T1000 (cell line): ENCODE data around the gene RAD23B.
A peak's percentile ranks its signal among the peaks of the same experiment; 100 is the strongest.
"Not testable (repeated sequence)": the region's sequence is repeated elsewhere in the genome, so short reads cannot be mapped to it uniquely, and the experiment has no call there.

Source experiments
- DNase-seq: peaks from one replicate; lab custom pipeline; 2025; ENCODE audit warnings: mixed read lengths; lab: John Stamatoyannopoulos, UW

RAD23B gene

DNA sequence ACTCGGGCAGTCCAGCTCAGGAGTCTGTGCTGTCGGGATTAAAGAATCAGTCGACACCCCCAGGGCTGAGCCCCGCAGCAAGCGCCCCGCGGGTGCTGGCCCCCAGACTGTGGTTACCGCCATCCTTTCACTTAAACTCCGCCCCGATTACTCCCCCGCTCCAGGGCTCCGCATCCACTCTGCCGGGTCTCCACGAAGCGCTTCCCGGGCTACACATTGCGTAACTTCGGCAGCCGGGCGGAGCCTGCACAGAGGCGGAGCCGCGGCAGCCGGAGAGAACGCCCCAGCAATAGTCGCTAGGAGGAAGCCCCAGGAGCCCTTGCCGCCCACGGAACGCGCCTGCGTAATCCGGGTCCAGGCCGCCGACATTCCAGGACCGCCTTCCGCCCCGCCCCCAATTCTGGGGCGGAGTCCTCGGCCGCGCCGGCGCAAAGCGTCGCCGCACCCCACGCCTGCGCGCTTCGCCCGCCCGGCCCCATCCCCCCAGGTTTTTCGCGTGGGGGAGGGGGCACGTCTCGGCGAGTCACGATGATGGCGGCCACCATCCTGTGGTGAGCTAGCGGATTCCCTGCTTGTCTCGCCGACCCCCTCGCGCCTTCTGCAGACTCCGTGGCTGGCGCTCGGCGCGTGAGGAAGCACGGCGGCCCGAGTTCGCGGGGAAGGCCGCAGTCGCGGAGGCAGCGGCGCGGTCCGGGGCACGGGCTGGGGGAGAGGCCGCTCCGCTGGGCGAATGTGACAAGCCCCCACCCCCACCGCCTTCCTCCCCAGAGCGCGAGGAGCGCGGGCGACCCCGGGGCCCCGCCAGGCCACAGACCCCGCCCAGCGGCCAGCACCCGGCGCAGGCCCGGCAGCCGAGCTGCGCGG lies at the start of gene RAD23B:
Gene RAD23B, plus strand, starts transcription at position 521 of the 864 bp plus-strand sequence. CDS start 351 bp downstream, outside the sequence.
- peak; percentile 97 for DNase-seq

DNA sequence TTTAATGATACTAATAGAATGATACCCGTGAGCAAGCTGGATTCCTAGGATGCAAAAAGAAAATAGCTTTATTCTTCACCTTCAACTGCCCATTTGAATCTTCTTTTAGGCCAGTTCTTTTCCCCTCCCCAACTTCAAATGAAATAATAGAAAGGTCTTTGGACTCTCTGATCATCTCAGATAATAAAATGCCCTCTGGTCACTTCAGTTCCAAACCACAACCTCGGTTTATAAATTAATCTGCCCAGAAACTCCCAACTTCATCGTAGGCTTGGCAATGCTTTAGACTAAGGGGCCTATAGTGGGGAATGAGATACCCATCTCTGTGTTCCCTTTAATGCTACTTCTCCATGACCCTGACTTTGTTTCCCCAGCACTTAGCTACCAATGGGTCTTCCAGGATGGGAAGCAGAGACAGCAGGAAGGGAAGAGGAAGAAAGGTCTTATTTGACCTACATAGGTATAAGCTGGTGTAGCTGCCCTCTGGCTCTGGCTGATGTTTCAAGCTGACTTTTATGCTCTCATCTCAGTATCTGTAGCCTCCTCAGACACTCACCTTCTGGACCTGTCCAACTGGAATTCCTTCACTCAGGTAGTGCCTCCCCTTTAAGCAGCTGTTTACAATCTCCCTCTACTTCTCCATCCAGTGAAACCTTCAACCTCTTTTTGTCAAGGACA lies 47.2 kb upstream of the RAD23B start:
- no peak for DNase-seq

DNA sequence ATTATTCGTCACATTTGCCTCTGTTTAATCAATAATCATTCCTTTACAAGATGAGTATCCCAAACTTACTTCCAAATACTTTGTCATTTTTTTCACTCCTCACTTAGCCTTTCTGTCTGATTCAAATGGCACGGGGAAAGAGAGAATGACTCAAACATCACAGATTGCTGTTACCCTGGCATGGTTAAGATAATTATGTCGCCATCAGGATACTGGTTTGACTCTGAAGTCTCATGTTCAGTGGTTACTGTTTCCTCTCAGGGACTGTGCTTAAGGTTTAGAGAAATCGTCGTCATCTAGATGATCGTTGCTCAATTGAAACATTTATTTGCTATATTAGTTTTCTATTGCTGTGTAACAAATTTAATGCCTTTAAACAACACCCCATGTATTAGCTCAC lies 45.2 kb upstream of the RAD23B start:
- DNase-seq: no peak

DNA sequence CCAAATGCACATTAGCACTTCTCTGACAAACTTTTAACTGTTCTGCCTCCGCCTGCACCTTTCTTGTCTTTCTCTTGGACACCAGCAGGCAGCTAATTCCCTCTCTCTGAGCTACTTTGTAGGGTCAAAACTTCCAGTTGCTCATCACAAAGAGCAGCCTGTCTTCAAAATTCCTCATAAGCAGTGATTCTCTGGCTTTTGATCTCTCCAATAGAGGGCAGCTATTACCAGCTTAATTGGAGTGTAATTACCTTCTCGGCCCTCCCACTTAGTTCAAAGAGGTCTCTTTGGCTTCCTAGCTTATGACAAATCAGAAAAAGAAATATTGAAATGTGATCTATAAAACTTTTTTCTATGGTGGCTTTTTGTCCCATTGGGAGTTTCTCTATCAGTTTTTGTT lies 43.6 kb upstream of the RAD23B start:
- no peak for DNase-seq

DNA sequence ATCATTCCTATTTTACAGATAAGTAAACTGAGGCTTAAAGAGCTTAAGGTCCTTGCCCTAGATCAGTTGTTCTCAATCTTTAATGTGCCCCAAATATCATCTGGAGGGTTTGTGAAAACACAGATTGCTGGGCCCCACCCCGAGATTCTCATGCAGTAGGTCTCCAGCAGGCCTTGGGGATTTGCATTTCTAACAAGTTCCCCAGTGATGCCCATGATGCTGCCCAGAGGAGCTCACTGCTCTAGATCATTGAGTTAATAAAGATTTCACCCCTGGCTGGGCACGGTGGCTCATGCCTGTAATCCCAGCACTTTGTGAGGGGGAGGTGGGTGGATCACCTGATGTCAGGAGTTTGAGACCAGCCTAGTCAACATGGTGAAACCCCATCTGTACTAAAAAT lies 42.8 kb upstream of the RAD23B start:
- DNase-seq: no peak

DNA sequence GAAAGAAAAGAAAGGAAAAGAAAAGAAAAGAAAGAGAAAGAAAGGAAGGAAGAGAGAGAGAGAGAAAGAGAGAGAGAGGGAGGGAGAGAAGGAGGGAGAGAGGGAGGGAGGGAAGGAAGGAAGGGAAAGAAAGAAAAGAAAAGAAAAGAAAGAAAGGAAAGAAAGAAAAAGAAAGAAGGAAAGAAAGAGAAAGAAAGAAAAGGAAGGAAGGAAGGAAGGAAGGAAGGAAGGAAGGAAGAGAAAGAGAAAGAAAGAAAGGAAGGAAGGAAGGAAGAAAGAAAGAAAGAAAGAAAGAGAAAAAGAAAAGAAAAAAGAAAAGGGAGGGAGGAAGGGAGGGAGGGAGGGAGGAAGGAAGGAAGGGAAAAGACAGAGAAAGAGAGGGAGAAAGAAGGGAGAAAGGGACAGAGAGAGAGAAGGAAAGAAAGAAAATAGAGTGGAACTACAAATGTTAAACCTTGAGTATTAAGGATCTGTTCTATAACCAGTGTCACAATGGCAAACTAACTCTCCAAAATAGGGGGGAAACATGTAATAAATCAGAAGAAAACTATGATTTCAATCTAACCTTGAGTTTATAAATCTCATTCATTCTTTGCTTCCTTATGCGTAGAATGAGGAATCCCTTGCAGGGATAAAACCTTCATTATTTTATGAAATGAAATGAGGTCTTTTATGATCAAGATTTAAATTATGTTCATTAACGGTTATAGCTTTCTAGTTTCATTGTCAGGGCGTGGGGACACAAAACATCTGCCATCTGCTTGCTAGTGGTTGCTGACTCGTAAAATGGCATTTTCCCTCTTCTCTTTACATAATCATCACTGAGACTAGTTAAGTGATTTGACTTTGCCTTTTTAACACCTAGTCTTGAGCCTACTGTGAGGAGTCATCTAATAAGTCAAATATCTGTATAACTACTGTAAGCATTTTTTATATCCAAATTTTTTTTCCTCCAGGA lies 40.7 kb upstream of the RAD23B start:
- no peak for DNase-seq

DNA sequence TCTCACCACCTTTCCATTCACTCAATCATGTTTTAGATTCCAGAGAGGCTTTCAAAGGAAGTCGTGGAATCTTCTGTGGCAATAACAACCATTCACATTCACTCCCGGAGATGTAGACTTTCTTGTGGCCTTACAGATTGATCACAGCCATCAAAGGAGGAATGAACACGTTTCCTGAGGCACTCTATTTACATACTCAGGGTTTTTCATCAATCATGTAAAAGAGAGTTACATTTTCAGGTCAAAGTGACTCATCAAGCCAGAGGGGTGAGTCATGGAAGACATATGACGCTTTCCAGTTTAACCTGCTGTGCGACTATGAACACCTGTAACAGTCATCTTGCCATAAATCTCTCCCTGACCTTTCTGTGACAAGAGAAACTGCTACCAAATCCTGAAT lies 39.3 kb upstream of the RAD23B start:
- no peak for DNase-seq

DNA sequence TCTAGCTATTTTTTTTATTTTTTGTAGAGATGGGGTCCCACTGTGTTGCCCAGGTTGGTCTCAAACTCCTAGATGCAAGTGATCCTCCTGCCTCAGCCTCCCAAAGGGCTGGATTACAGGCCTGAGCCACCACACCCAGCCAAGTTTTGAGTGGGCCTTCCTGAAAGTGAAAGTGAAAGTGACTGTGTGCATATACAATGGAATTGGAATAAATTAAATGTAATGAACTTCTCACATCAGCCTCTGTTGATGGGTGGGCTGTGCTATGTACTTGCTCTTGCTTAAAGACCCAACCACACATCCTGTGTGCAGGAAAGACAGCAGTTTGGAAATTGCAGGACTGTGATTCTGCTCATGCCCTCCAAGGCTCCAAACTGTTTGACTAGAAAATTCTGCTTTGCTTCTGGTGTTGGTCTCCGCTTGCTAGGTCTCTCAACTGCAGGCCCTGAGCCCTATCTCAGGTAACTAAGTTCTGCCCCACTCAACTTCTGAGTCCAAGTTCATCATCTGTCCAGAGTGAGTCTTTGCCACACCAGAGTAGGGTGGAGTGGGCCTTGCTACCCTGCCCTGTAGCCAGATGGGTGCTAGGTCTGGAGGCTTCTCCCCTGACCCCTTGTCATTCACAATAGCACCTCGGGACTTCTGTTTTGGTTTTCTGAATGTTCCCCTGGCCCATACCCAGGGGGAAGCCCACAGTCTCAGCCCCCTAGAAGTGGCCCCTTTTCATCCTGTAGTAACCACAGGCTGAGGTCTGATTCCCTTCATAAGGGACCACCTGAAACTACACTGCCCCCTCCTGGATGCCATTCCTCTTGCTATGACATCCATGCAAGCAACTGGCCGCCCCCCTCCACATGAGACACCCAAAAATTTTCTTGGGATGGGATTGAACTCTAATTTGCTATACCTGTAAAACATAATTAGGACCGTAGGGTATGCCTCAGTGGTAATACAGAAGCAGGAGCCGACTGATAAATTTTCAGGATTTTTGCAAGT lies 36.5 kb upstream of the RAD23B start:
- DNase-seq: no peak

DNA sequence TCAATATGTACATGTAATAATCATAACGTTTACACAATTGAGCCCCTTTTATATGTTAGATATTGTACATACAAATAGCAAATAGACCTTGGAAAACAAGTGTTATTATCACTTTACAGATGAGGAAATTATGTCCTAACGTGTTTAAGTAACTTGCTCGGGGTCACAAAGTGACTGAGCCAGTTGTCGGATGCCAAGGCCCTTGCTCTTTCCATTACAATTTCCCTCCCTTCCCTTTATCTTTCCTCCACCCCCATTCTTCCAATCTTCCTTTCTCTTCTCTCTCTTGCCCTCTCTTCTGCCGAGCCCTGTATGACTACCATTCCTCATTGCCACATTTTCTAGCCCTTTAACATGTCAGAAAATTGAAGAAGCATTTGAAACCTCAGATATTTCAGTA lies 34.4 kb upstream of the RAD23B start:
- DNase-seq: no peak

DNA sequence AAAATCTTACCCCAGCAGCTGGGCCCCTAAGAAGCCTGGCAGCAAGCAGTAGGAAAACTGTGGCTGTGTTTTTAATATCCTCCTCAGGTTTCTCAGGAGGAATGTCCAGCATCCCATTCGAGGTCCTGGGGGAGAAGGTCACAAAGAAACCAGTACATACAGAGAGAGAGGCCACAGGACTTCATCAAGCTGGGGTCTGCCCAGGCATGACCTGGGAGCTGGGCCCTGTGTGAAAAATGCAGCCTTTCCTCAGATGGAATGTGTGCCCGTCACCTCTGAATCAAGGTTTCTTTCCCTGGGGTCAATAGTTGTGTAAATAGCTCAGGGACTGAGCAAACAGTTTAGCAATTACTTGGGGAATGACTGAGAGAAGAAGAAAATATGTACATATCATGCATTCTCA lies 33.9 kb upstream of the RAD23B start:
- no peak for DNase-seq

DNA sequence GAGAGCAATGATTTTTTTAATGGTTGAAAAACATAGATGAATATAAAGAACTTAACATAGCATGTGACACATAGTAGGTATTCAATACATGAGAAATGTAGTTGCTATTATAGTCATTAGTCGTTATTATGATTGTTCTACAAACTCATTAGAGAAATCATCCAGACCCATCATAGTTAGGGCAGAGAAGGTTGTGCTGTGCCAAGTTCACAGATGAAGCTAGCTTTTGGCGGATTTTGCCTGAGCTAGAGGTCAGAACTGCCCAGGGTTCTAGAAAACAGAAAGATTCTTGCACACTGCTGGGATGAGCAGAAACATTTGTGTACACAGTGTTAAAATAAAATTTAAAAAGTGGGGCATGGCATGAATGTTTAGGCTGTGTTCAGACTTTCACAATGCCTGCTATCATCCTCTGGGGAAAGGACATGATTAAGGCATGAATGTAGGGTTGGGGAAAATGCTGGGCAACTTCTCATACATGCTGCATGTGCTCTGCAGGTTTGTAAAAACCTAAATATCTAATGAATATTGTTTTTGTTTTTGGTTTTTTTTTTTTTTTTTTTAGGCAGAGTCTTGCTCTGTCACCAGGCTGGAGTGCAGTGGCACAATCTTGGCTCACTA lies 33.3 kb upstream of the RAD23B start:
- no peak for DNase-seq

DNA sequence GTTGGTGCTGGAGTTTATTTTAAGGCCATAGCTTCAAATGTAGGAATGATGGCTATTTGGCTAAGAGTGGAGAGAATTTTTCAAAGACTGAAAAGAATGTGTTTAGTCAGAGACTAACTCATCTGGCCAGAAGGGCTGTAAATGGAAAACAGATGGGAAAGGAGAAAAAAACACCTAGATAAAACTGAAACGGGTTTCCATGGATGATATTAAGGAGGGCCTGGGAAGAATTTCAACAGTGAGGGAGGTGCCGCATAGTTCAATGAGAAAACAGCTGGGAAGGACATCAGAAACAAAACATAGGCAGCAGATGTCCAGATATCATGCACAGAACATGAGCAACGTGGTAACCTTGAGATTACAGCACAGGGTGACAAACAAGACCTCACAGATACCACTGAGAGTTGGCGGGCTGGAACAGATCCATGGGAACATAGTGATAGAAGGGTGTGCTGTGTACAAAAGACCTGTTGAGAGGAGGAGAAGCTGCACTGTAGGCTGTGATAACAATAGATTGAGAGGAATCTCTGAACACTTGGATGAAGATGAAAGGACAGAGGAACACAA lies 31.2 kb upstream of the RAD23B start:
- DNase-seq: no peak

DNA sequence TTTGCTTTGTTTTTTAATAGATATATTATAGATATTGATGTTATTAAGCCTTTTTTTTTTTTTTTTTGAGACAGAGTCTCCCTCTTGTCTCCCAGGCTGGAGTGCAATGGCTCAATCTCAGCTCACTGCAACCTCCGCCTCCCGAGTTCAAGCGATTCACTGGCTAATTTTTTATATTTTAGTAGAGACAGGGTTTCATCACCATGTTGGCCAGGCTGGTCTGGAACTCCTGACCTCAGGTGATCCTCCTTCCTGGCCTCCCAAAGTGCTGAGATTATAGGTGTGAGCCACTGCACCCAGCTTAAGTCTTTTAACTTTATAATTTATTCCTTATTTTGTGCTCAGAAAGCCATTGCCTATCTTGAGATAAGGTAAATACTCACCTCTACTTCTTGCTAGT lies 24.2 kb upstream of the RAD23B start:
- DNase-seq: no peak

DNA sequence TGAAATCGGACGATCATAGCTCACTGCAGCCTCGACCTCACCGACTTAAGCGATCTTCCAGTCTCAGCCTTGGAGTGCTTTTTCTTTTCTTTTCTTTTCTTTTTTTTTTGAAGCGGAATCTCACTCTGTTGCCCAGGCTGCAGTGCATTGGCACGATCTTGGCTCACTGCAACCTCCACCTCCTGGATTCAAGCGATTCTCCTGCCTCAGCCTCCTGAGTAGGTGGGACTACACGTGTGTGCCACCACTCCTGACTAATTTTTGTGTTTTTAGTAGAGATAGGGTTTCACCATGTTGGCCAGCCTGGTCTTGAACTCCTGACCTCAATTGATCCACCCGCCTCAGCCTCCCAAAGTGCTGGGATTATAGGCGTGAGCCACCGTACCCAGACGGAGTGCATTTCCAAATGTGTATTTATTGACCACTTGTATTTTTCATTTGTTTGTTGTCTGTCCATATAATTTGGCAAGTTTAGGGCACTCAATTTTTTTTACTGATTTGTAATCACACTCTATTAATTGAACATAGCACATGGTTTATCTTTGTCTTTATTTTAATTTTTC lies 23.2 kb upstream of the RAD23B start:
- DNase-seq: not testable (repeated sequence)

DNA sequence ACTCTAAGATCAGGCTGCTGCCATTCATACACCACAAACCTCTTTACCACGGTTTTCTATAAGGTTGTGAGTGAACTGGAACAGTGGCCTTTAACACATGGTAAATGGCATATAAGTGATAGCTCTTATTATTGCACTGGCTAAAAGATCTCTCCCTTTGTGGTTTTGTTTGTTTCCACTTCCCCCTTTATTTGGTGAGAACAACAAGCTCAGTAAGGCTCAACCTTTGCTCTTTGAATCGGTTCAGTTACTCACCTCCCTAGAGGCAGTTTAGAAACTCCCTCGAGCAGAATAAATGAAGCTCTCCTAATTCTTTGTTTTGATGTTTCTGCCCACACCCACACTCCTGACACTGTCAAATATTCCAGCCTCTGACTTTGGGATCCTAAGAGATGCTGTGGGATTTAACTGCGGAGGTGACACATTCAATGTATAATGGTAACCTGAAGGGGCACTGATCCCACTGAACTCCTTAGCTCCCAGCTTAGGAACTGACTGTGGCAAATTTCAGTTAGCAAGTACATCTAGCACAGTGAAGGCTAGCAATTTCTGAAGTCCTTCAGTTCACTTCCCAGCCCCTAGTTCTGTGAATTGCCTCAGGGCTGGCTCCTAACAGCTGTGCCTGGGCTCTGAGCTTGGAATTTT lies 22.5 kb upstream of the RAD23B start:
- no peak for DNase-seq

DNA sequence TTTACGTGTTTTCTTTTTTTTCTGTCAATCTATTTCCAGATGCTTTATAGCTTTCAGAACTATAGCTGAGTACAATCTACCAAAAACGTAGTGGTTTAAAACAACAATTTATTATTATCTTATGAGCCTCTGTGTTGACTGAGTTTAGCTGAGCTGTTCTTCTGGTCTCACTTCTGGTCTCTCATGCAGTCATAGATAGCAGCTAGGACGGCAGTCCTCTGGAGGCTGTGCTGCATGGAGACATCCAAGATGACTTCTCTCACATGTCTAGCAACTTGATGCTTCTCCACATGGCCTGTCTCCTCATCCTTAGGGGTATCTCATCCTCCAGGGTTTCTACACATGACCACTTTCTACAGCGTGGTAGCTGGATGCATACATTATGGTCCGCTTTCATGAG lies 22.0 kb upstream of the RAD23B start:
- DNase-seq: no peak

DNA sequence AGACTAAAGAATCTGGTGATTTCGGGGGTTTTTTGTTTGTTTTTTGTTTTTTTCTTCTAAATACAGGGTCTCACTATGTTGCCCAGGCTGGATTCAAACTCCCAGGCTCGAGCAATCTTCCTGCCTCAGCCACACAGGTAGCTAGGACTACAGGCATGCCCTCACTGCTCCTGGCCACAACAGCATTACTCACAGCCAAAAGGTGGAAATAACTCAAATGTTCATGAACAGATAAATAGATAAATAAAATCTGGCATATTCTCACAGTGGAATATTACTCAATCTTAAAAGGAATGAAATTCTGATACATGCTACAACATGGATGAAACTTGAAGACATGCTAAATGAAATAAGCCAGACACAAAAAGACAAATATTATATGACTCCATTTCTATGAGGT lies 19.8 kb upstream of the RAD23B start:
- DNase-seq: no peak

DNA sequence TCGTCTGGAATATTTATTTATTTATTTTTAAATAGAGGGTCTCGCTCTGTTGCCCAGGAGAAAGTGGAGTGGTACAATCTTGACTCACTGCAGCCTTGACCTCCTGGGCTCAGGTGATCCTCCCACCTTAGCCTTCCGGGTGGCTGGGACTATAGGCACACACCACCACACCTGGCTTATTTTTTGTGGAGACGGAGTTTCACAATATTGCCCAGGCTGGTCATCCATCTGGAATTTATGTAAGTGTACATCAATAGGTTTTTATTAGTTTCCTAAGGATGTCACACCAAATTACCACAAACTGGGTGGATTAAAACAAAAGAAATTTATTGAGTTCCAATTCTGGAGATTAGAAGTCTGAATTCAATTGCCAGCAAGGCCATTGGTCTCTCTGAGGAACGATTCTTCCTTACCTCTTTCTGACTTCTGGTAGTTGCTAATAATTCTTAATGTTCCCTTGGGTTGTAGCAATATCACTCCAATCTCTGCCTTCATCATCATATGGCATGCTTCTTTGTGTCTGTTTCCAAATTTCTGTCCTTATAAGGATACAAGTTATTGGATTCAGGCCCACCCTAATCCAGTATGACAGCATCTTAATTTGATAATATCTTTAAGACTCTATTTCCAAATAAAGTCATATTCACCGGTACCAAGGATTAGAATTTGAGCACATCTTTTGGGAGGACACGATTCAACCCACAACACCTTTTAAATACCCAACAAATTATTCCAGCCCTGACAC lies 16.3 kb upstream of the RAD23B start:
- no peak for DNase-seq

DNA sequence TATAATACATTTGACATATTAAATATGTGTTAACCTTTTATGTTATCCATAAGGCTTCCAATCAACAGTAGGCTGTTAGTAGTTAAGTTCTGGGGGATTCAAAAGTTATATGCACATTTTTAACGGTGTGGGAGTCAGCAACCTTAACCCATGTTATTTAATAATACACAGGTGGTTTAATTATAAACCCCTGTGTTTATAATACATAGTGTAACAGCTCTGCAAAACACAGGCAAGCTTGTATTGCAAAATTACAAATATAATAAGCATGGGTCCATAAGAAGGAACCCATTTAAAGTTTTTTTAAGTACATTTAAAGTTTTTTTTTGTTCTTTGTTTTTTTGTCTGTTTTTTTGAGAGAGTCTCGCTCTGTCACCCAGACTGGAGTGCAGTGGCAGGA lies 14.5 kb upstream of the RAD23B start:
- no peak for DNase-seq
